Measurements from ENCODE around the gene IL34.

DNA sequence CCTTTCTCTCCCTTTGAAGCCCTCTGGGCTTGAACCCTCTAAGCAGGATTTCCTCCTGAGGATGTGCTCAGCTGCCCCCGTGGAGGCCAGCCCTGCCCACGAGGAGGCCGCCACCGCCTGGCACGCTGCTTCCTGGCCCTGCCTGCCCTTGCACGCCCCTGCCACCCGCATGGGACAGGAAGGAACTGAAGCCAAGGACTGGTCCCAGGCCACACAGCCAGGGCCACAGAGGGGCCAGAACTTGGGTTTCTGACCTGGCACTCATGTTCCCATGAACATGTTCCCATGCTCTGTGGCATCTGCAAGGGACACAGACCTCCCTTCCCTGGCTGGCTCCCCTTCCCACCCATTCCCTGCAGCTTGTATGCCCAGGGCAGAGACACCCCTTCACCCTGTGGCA is 63.6 kb downstream of the IL34 start:
- TF ChIP-seq, protein P1, sequence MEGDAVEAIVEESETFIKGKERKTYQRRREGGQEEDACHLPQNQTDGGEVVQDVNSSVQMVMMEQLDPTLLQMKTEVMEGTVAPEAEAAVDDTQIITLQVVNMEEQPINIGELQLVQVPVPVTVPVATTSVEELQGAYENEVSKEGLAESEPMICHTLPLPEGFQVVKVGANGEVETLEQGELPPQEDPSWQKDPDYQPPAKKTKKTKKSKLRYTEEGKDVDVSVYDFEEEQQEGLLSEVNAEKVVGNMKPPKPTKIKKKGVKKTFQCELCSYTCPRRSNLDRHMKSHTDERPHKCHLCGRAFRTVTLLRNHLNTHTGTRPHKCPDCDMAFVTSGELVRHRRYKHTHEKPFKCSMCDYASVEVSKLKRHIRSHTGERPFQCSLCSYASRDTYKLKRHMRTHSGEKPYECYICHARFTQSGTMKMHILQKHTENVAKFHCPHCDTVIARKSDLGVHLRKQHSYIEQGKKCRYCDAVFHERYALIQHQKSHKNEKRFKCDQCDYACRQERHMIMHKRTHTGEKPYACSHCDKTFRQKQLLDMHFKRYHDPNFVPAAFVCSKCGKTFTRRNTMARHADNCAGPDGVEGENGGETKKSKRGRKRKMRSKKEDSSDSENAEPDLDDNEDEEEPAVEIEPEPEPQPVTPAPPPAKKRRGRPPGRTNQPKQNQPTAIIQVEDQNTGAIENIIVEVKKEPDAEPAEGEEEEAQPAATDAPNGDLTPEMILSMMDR (IDR thresholded peaks at IDR 0.05), result no peak
- TF ChIP-seq POLR2A (IDR thresholded peaks at IDR 0.05), result no peak
